NCI-H510A treated with DMSO at 0.1 percent for 48 hours (cell line): ENCODE data around the gene NRN1.
"Not testable (repeated sequence)": the region's sequence is repeated elsewhere in the genome, so short reads cannot be mapped to it uniquely, and the experiment has no call there.

Experiments used
- DNase-seq: peaks from one replicate; lab custom pipeline; 2025; lab: John Stamatoyannopoulos, UW

Gene NRN1

GRCh38 chr6:6006428-6007365 lies at the start of gene NRN1:
Gene NRN1 (minus strand): TSS chr6:6006925. CDS start chr6:6006749, 176 bp downstream.
- peak; percentile 61 for DNase-seq

GRCh38 chr6:6052216-6052615 lies 45.5 kb upstream of the NRN1 start:
- no peak for DNase-seq

- DNase-seq, result no peak
Measured at GRCh38 chr6:6046716-6047115, 40.0 kb upstream of the NRN1 start.

- no peak for DNase-seq
Measured at GRCh38 chr6:6039946-6040509, 33.3 kb upstream of the NRN1 start.

- DNase-seq, result no peak
Measured at GRCh38 chr6:6037179-6037578, 30.5 kb upstream of the NRN1 start.

GRCh38 chr6:6033858-6034257 lies 27.1 kb upstream of the NRN1 start:
- no peak for DNase-seq

GRCh38 chr6:6026513-6027205 lies 19.9 kb upstream of the NRN1 start:
- DNase-seq, result no peak

- no peak for DNase-seq
Measured at GRCh38 chr6:6025736-6026135, 19.0 kb upstream of the NRN1 start.

GRCh38 chr6:6024220-6024619 lies 17.5 kb upstream of the NRN1 start:
- no peak for DNase-seq

- not testable (repeated sequence) for DNase-seq
Measured at GRCh38 chr6:6022841-6023240, 16.1 kb upstream of the NRN1 start.

GRCh38 chr6:6008648-6009421 lies 2.1 kb upstream of the NRN1 start:
- peak; percentile 64 for DNase-seq

GRCh38 chr6:6008089-6008647 lies 1.4 kb upstream of the NRN1 start:
- peak; percentile 64 for DNase-seq

GRCh38 chr6:6007366-6008088 lies 802 bp upstream of the NRN1 start:
- peak; percentile 34 for DNase-seq

GRCh38 chr6:6006006-6006427 lies 708 bp downstream of the NRN1 start:
- DNase-seq, result no peak

GRCh38 chr6:6005051-6006005 lies 1.4 kb downstream of the NRN1 start:
- DNase-seq, result no peak

GRCh38 chr6:6004390-6004995 lies 2.2 kb downstream of the NRN1 start:
- DNase-seq, result no peak

GRCh38 chr6:6003621-6004366 lies 2.9 kb downstream of the NRN1 start:
- DNase-seq, result peak; percentile 40

- no peak for DNase-seq
Measured at GRCh38 chr6:6002848-6003620, 3.7 kb downstream of the NRN1 start.
